Fibroblast of lung (primary cell): ENCODE data around the gene CYB561D2. TPM values are rescaled to one million over a fixed set of nuclear protein-coding genes. Genes with fewer than 3 reads are reported as not detected.

ENCODE experiments used
- DNase-seq, 2 donors: peaks; one replicate each; pipeline versions ENCODE4 v3.0.0 to v3.0.0-alpha.2; 2010; ENCODE audit warnings: low read depth in 2 of 2
- H2AFZ ChIP-seq: 2 replicates; pipeline ENCODE4 v1.5.1; 2012; ENCODE audit warnings: low read length, control low read depth, inconsistent platforms
- H3K27ac ChIP-seq: 2 replicates; pipeline ENCODE4 v1.5.1; 2011; ENCODE audit warnings: low read length, control low read depth; ENCODE audit not compliant: insufficient read depth
- H3K27me3 ChIP-seq: 2 replicates; pipeline ENCODE4 v1.5.1; 2011; ENCODE audit warnings: mild to moderate bottlenecking, low read length; ENCODE audit not compliant: control insufficient read depth, insufficient read depth
- H3K36me3 ChIP-seq: 2 replicates; pipeline ENCODE4 v1.5.1; 2011; ENCODE audit warnings: low read length; ENCODE audit not compliant: control insufficient read depth, insufficient read depth
- H3K4me1 ChIP-seq: 2 replicates; pipeline ENCODE4 v1.5.1; 2011; ENCODE audit warnings: low read length; ENCODE audit not compliant: control insufficient read depth, insufficient read depth; ENCODE audit errors: extremely low read depth
- H3K4me2 ChIP-seq: 2 replicates; pipeline ENCODE4 v1.5.1; 2011; ENCODE audit warnings: low read length, control low read depth; ENCODE audit not compliant: insufficient read depth; ENCODE audit errors: extremely low read depth
- H3K4me3 ChIP-seq, 4 experiments: fragments of 200-600 bp in 1 of 4; sonication (generic) in 1 of 4; replicated peaks in 1 of 4; 2 replicates each; pipeline ENCODE4 v1.5.1; 2011 to 2016; ENCODE audit warnings: low read length in 4 of 4, low read depth in 3 of 4, mild to moderate bottlenecking in 3 of 4, control low read depth in 2 of 4, inconsistent platforms in 1 of 4, mixed read lengths in 1 of 4; ENCODE audit not compliant: insufficient read depth in 1 of 4; ENCODE audit errors: control extremely low read depth in 1 of 4
- H3K79me2 ChIP-seq: 2 replicates; pipeline ENCODE4 v1.5.1; 2012; ENCODE audit warnings: mild to moderate bottlenecking, low read length, inconsistent platforms; ENCODE audit not compliant: control insufficient read depth, insufficient read depth
- H3K9ac ChIP-seq: 2 replicates; pipeline ENCODE4 v1.5.1; 2011; ENCODE audit warnings: mild to moderate bottlenecking, low read length, control low read depth; ENCODE audit not compliant: insufficient read depth
- H3K9me3 ChIP-seq: 2 replicates; pipeline ENCODE4 v1.5.1; 2012; ENCODE audit warnings: low read depth, low read length; ENCODE audit not compliant: control insufficient read depth, insufficient read depth
- H4K20me1 ChIP-seq: 2 replicates; pipeline ENCODE4 v1.5.1; 2011; ENCODE audit warnings: low read length; ENCODE audit not compliant: control insufficient read depth, insufficient read depth; ENCODE audit errors: extremely low read depth
- EZH2 ChIP-seq: IDR thresholded peaks from 2 replicates; pipeline ENCODE4 v1.5.1; 2012; ENCODE audit warnings: low read length, control low read depth, mild to moderate bottlenecking; ENCODE audit errors: missing control alignments
- polyA plus RNA-seq, 2 donors: library from polyadenylated mRNA; depleted of rRNA in 1 of 2; stranded (reverse) in 1 of 2; unstranded in 1 of 2; fragments of >200 nt; gene quantifications; 2 replicates each; pipeline ENCODE4 v1.2.1, GENCODE V29; 2011 to 2012; ENCODE audit warnings: missing spikeins in 1 of 2
- total RNA-seq: library from RNA; depleted of rRNA; stranded (reverse); fragments of >200 nt; gene quantifications from 2 replicates; pipeline ENCODE4 v1.2.1, GENCODE V29; 2014
- TF ChIP-seq, protein P1 (sequence below), 2 donors: IDR thresholded peaks in 1 of 2; conservative IDR thresholded peaks in 1 of 2; 1 replicate in 1 of 2; 2 replicates in 1 of 2; pipeline ENCODE4 v1.5.1; 2011 to 2012; ENCODE audit warnings: low read length in 2 of 2, control low read depth in 1 of 2, inconsistent platforms in 1 of 2, low read depth in 1 of 2, mild to moderate bottlenecking in 1 of 2

CYB561D2 gene
- total and polyA plus RNA-seq, 2 donors (not counting 1 experiment from before 2014, with no cell fraction given) = 16.4 to 28.6 TPM

DNA sequence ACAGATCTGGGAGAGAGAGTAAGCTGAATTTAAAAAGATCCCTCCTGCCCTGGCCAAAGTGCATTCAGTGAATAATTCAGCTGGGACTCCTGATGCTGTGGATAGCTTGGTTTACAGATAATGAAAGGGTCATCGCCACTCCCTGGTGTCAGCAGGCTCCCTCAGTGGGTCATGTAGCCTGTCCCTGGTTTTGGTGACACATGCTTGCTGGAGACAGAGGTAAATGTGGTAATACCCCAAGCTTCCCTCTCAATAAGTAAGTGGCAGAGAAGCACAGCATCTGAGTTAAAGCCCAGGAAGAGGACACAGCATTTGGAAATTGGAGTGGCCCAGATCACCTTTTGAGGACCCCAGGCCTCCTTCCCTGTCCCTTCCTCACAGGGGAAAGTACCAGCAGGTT, 6.8 kb downstream of the CYB561D2 start:
- H3K9ac ChIP-seq = peak overlapping the region; percentile 26
- peaks cover 8% of the 10 kb centered on the region for H3K4me1 ChIP-seq
- H3K27ac ChIP-seq = no peak overlapping the region
- peak overlapping the region; percentile 72 to 84 (median 73) for H3K4me3 ChIP-seq
- H4K20me1 ChIP-seq = no peaks in the 10 kb centered on the region
- H2AFZ ChIP-seq = no peak overlapping the region
- H3K36me3 ChIP-seq = peaks cover 26% of the 10 kb centered on the region
- H3K4me2 ChIP-seq = peak overlapping the region; percentile 99
- TF ChIP-seq, protein P1, sequence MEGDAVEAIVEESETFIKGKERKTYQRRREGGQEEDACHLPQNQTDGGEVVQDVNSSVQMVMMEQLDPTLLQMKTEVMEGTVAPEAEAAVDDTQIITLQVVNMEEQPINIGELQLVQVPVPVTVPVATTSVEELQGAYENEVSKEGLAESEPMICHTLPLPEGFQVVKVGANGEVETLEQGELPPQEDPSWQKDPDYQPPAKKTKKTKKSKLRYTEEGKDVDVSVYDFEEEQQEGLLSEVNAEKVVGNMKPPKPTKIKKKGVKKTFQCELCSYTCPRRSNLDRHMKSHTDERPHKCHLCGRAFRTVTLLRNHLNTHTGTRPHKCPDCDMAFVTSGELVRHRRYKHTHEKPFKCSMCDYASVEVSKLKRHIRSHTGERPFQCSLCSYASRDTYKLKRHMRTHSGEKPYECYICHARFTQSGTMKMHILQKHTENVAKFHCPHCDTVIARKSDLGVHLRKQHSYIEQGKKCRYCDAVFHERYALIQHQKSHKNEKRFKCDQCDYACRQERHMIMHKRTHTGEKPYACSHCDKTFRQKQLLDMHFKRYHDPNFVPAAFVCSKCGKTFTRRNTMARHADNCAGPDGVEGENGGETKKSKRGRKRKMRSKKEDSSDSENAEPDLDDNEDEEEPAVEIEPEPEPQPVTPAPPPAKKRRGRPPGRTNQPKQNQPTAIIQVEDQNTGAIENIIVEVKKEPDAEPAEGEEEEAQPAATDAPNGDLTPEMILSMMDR (conservative IDR thresholded peaks at IDR 0.05 in 1 of 2, IDR thresholded peaks at IDR 0.05 in 1 of 2; ENCODE audit: low read depth in 1 of 2, low read length in 2 of 2) = no peak
- TF ChIP-seq EZH2 = no peak
- H3K79me2 ChIP-seq = peaks cover 47% of the 10 kb centered on the region
- DNase-seq = no peak
- H3K9me3 ChIP-seq = no peaks in the 10 kb centered on the region
- no peaks in the 10 kb centered on the region for H3K27me3 ChIP-seq

DNA sequence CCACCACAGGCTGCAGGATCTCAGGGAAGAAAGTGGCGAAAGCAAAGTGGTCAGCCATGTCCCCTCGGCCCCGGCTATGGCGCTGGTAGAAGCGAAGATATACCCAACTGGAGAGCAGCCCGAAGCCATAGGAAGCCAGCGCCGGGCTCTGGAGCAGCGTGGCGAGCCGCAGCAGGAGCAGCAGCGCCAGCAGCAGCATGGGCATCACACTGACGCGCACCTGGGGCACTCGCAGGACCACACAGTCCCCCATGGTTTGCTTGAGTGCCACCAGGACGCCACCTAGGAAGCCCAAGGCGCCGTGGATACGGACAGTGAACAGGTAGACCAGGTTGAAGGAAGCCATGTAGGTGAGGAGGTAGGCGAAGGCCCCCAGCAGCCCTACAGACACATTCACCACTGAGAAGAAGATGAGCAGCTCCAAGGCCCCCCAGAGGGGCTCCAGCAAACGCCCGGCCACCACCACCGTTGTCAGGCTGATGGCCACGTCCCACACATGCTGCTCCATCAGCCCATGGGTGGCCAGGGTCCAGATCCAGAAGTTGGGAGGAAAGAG, 7.8 kb downstream of the CYB561D2 start:
- no peak for TF ChIP-seq EZH2
- TF ChIP-seq, protein P1 (conservative IDR thresholded peaks at IDR 0.05 in 1 of 2, IDR thresholded peaks at IDR 0.05 in 1 of 2; ENCODE audit: low read depth in 1 of 2, low read length in 2 of 2) = no peak
- H3K9ac ChIP-seq = peak overlapping the region; percentile 91
- DNase-seq = no peak
- peaks cover 20% of the 10 kb centered on the region for H3K36me3 ChIP-seq
- peak overlapping the region; percentile 72 to 84 (median 73) for H3K4me3 ChIP-seq
- peaks cover 8% of the 10 kb centered on the region for H3K4me1 ChIP-seq
- H3K9me3 ChIP-seq = no peaks in the 10 kb centered on the region
- H3K27ac ChIP-seq = peak overlapping the region; percentile 76
- H3K27me3 ChIP-seq = no peaks in the 10 kb centered on the region
- H3K4me2 ChIP-seq = peak overlapping the region; percentile 99
- peaks cover 46% of the 10 kb centered on the region for H3K79me2 ChIP-seq
- H2AFZ ChIP-seq = no peak overlapping the region
- H4K20me1 ChIP-seq = no peaks in the 10 kb centered on the region

DNA sequence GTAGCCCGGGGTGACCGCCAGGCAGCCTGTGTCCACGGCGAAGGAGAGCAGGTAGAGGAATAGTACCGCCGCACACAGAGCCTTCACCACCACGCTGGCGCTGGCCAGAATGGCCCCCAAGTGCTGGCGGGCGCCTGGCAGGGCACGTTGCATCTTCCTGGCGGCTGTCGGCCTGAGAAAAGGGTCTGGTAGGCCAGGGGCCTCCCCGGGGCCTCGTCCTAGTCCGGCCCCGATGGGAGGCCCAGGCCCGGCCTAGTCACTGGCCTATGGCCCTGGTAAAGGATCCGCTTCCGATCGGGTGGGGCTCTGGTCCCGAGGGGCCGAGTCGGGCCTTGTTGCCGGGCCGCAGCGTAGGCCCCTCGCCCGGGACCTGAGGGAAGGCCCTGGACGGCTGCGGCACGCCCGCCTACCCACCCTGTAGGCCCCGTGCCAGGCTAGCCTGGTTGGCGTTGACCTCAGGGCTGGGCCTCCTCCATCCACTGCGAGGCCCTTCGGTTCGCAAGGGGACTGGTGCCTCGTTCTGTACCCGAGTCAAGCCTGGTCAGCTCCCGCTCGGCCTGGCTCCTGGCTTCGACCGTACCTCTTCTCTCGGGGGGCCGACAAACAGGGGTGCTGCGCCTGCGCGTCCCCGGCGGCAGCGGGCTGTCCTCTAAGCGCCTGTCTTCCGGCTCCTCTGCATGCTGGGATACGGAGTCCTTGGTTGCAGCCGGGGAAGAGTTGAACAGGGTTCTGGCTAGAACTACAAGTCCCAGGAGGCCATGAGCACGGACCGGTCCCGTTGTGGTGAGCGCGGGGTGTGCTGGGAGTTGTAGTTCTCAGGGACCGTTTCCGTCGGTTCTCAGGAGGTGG, 8.5 kb downstream of the CYB561D2 start, which contains the start of gene TMEM115:
TSS of gene TMEM115 (minus strand) at position 611 of the 849 bp plus-strand sequence. CDS start at position 153, 458 bp downstream.
- no peaks in the 10 kb centered on the region for H3K27me3 ChIP-seq
- peak within 1 kb of the TSS; percentile 99 for H3K4me2 ChIP-seq
- peaks cover 8% of the 10 kb centered on the region for H3K4me1 ChIP-seq
- no peaks in the 10 kb centered on the region for H3K9me3 ChIP-seq
- DNase-seq = peak; percentile 99
- H3K4me3 ChIP-seq = peak within 1 kb of the TSS; percentile 72 to 84 (median 73)
- H4K20me1 ChIP-seq = no peaks in the 10 kb centered on the region
- peak within 1 kb of the TSS; percentile 92 for H2AFZ ChIP-seq
- H3K79me2 ChIP-seq = peaks cover 44% of the 10 kb centered on the region
- H3K27ac ChIP-seq = peak within 1 kb of the TSS; percentile 76
- TF ChIP-seq, protein P1 (conservative IDR thresholded peaks at IDR 0.05 in 1 of 2, IDR thresholded peaks at IDR 0.05 in 1 of 2; ENCODE audit: low read depth in 1 of 2, low read length in 2 of 2) = no peak
- no peak for TF ChIP-seq EZH2
- H3K9ac ChIP-seq = peak within 1 kb of the TSS; percentile 91
- peaks cover 17% of the 10 kb centered on the region for H3K36me3 ChIP-seq
